KOPT-K1 (cell line): Measurements from ENCODE around the gene COL23A1.

ENCODE experiments used
- H3K27ac ChIP-seq: fragments of 200-600 bp; sonication (generic); 2 replicates; pipeline ENCODE4 v1.5.1; 2016; ENCODE audit warnings: antibody characterized with exemption, mild to moderate bottlenecking, low read depth, low read length; ENCODE audit not compliant: poor library complexity, severe bottlenecking
- H3K36me3 ChIP-seq: fragments of 200-600 bp; sonication (generic); 2 replicates; pipeline ENCODE4 v1.5.1; 2017; ENCODE audit warnings: antibody characterized with exemption, mild to moderate bottlenecking, low read length, moderate library complexity; ENCODE audit not compliant: insufficient read depth
- H3K9me3 ChIP-seq: fragments of 200-600 bp; sonication (generic); 2 replicates; pipeline ENCODE4 v1.5.1; 2017; ENCODE audit warnings: antibody characterized with exemption, low read length, mild to moderate bottlenecking; ENCODE audit not compliant: insufficient read depth, poor library complexity, severe bottlenecking

Gene COL23A1

GRCh38 chr5:178450121-178451028 is 139.8 kb downstream of the COL23A1 start:
- Histone ChIP-seq H3K9me3 (peaks cover 5% of the 10 kb centered on the region), H3K27ac (no peak overlapping the region), H3K36me3 (no peaks in the 10 kb centered on the region)

- H3K27ac ChIP-seq, result no peak overlapping the region
- peaks cover 7% of the 10 kb centered on the region for H3K9me3 ChIP-seq
- H3K36me3 ChIP-seq, result no peaks in the 10 kb centered on the region
These were observed 140.8 kb downstream of the COL23A1 start for GRCh38 chr5:178449163-178450070.

GRCh38 chr5:178445534-178445933 is 144.7 kb downstream of the COL23A1 start:
- Histone ChIP-seq H3K9me3 (peaks cover 7% of the 10 kb centered on the region), H3K27ac (no peak overlapping the region)

GRCh38 chr5:178442405-178443257 is 147.6 kb downstream of the COL23A1 start:
- peak overlapping the region; percentile 84 for H3K27ac ChIP-seq
- H3K36me3 ChIP-seq, result no peaks in the 10 kb centered on the region
- H3K9me3 ChIP-seq, result peaks cover 7% of the 10 kb centered on the region

More at GRCh38 chr5:178445534-178445933, 144.7 kb downstream of the COL23A1 start:
- H3K36me3 ChIP-seq, result no peaks in the 10 kb centered on the region

- no peaks in the 10 kb centered on the region for H3K36me3 ChIP-seq
- H3K27ac ChIP-seq, result peak overlapping the region; percentile 84
- peaks cover 7% of the 10 kb centered on the region for H3K9me3 ChIP-seq
These were observed 148.5 kb downstream of the COL23A1 start for GRCh38 chr5:178441486-178442270.

GRCh38 chr5:178440181-178440580 is 150.0 kb downstream of the COL23A1 start:
- no peaks in the 10 kb centered on the region for H3K9me3 ChIP-seq
- no peaks in the 10 kb centered on the region; the same call in 1 of the 2 replicates for H3K36me3 ChIP-seq
- H3K27ac ChIP-seq, result peak overlapping the region; percentile 56

- H3K36me3 ChIP-seq, result no peaks in the 10 kb centered on the region; the same call in 1 of the 2 replicates
- no peaks in the 10 kb centered on the region for H3K9me3 ChIP-seq
- peak overlapping the region; percentile 56 for H3K27ac ChIP-seq
These were observed 150.6 kb downstream of the COL23A1 start for GRCh38 chr5:178439493-178440180.

- Histone ChIP-seq H3K9me3 (no peaks in the 10 kb centered on the region), H3K36me3 (no peaks in the 10 kb centered on the region; the same call in 1 of the 2 replicates), H3K27ac (peak overlapping the region; percentile 56)
These were observed 151.4 kb downstream of the COL23A1 start for GRCh38 chr5:178438796-178439195.

GRCh38 chr5:178437386-178438075 is 152.7 kb downstream of the COL23A1 start:
- H3K9me3 ChIP-seq, result no peaks in the 10 kb centered on the region
- no peak overlapping the region for H3K27ac ChIP-seq

GRCh38 chr5:178436326-178436940 is 153.8 kb downstream of the COL23A1 start:
- Histone ChIP-seq H3K36me3 (no peaks in the 10 kb centered on the region; the same call in 1 of the 2 replicates), H3K27ac (no peak overlapping the region), H3K9me3 (no peaks in the 10 kb centered on the region)

More at GRCh38 chr5:178437386-178438075, 152.7 kb downstream of the COL23A1 start:
- H3K36me3 ChIP-seq, result no peaks in the 10 kb centered on the region; the same call in 1 of the 2 replicates

- no peaks in the 10 kb centered on the region for H3K9me3 ChIP-seq
- no peak overlapping the region for H3K27ac ChIP-seq
- H3K36me3 ChIP-seq, result no peaks in the 10 kb centered on the region; the same call in 1 of the 2 replicates
These were observed 154.6 kb downstream of the COL23A1 start for GRCh38 chr5:178435321-178436238.

- H3K36me3 ChIP-seq, result no peaks in the 10 kb centered on the region; the same call in 1 of the 2 replicates
- H3K27ac ChIP-seq, result no peak overlapping the region
These were observed 155.3 kb downstream of the COL23A1 start for GRCh38 chr5:178434851-178435250.

More at GRCh38 chr5:178434851-178435250, 155.3 kb downstream of the COL23A1 start:
- no peaks in the 10 kb centered on the region for H3K9me3 ChIP-seq
